IMR-90 (cell line): Measurements from ENCODE around the gene CCNT2. TPM values are rescaled to one million over a fixed set of nuclear protein-coding genes. Genes with fewer than 3 reads are reported as not detected.
"Not testable (repeated sequence)": the region's sequence is repeated elsewhere in the genome, so short reads cannot be mapped to it uniquely, and the experiment has no call there.

Experiments used
- ATAC-seq: fragments of 200-7000 bp; cut with Tn5 transposase; 2 replicates; pipeline ENCODE4 v1.9.1; 2020; ENCODE audit warnings: low read depth, mild to moderate bottlenecking, moderate library complexity
- BruUV-seq: library from RNA; stranded (reverse); fragments of 400-500 nt; replicated peaks from 2 replicates; lab custom pipeline; 2021; lab: Mats Ljungman, UMichigan
- CTCF ChIA-PET: fragments of 300-600 bp; formaldehyde crosslinking; extraction: SDS; loops from one replicate; lab custom pipeline; 2021; ENCODE audit warnings: antibody characterized with exemption; lab: Yijun Ruan, JAX
- POLR2A ChIA-PET: fragments of 300-600 bp; sonication (Branson Sonifier 250); formaldehyde crosslinking; loops from one replicate; lab custom pipeline; 2022; ENCODE audit warnings: antibody characterized with exemption; ENCODE audit not compliant: unreplicated experiment; lab: Charles Lee
- DNase-seq: peaks from one replicate; pipeline ENCODE4 v3.0.0; 2013
- H2AFZ ChIP-seq: replicated peaks from 2 replicates; pipeline ENCODE3; 2013; ENCODE audit warnings: low read length, mild to moderate bottlenecking; ENCODE audit not compliant: poor library complexity
- H2AK5ac ChIP-seq: 2 replicates; pipeline ENCODE4 v1.6.1; 2013; ENCODE audit warnings: low read depth, low read length, inconsistent platforms
- H2AK9ac ChIP-seq: replicated peaks from 2 replicates; pipeline ENCODE3; 2013; ENCODE audit warnings: mild to moderate bottlenecking, low read depth, low read length, moderate library complexity; ENCODE audit not compliant: poor library complexity
- H2BK120ac ChIP-seq: 2 replicates; pipeline ENCODE4 v1.6.1; 2013; ENCODE audit warnings: low read depth, low read length, inconsistent platforms
- H2BK15ac ChIP-seq: 3 replicates; pipeline ENCODE4 v1.6.1; 2013; ENCODE audit warnings: low read depth, low read length, inconsistent platforms
- H2BK20ac ChIP-seq: 2 replicates; pipeline ENCODE4 v1.6.1; 2013; ENCODE audit warnings: low read depth, mild to moderate bottlenecking, inconsistent platforms, low read length, moderate library complexity
- H2BK5ac ChIP-seq: 2 replicates; pipeline ENCODE4 v1.6.1; 2013; ENCODE audit warnings: mild to moderate bottlenecking, low read depth, low read length, inconsistent platforms; ENCODE audit not compliant: poor library complexity, severe bottlenecking
- H3K14ac ChIP-seq: replicated peaks from 2 replicates; pipeline ENCODE4 v1.6.1; 2013; ENCODE audit warnings: low read depth, low read length, inconsistent platforms
- H3K18ac ChIP-seq: 2 replicates; pipeline ENCODE4 v1.6.1; 2013; ENCODE audit warnings: low read depth, low read length, control low read depth
- H3K23ac ChIP-seq: 2 replicates; pipeline ENCODE4 v1.6.1; 2013; ENCODE audit warnings: low read depth, low read length, inconsistent platforms
- H3K27ac ChIP-seq: 2 replicates; pipeline ENCODE4 v1.5.1; 2013; ENCODE audit warnings: mild to moderate bottlenecking, control low read depth, low read length; ENCODE audit not compliant: insufficient read depth
- H3K27me3 ChIP-seq: 2 replicates; pipeline ENCODE4 v1.6.1; 2013; ENCODE audit warnings: low read length; ENCODE audit not compliant: control insufficient read depth, insufficient read depth
- H3K36me3 ChIP-seq: 2 replicates; pipeline ENCODE4 v1.6.1; 2013; ENCODE audit warnings: low read length, mixed read lengths; ENCODE audit not compliant: control insufficient read depth, insufficient read depth
- H3K4ac ChIP-seq: 2 replicates; pipeline ENCODE4 v1.6.1; 2013; ENCODE audit warnings: low read depth, low read length, inconsistent platforms
- H3K4me1 ChIP-seq: 2 replicates; pipeline ENCODE4 v1.6.1; 2013; ENCODE audit warnings: low read length, mixed read lengths; ENCODE audit not compliant: control insufficient read depth, insufficient read depth
- H3K4me2 ChIP-seq: 2 replicates; pipeline ENCODE4 v1.6.1; 2013; ENCODE audit warnings: low read depth, mild to moderate bottlenecking, control low read depth, low read length, moderate library complexity
- H3K4me3 ChIP-seq: 2 replicates; pipeline ENCODE4 v1.5.1; 2013; ENCODE audit warnings: low read depth, mild to moderate bottlenecking, control low read depth, low read length, moderate library complexity; ENCODE audit not compliant: insufficient read depth
- H3K56ac ChIP-seq: 2 replicates; pipeline ENCODE4 v1.6.1; 2013; ENCODE audit warnings: low read length, inconsistent platforms; ENCODE audit not compliant: insufficient read depth; ENCODE audit errors: extremely low read depth
- H3K79me1 ChIP-seq, 2 experiments: 2 replicates each; pipeline ENCODE4 v1.6.1; 2013; ENCODE audit warnings: low read length in 2 of 2, inconsistent platforms in 1 of 2, low read depth in 1 of 2
- H3K9ac ChIP-seq: 2 replicates; pipeline ENCODE4 v1.6.1; 2013; ENCODE audit warnings: low read depth, low read length, control low read depth
- H3K9me1 ChIP-seq: 2 replicates; pipeline ENCODE4 v1.6.1; 2013; ENCODE audit warnings: low read length, inconsistent platforms; ENCODE audit not compliant: insufficient read depth
- H3K9me3 ChIP-seq: 2 replicates; pipeline ENCODE4 v1.6.1; 2013; ENCODE audit warnings: low read length; ENCODE audit not compliant: control insufficient read depth, insufficient read depth
- H4K20me1 ChIP-seq: 2 replicates; pipeline ENCODE4 v1.6.1; 2013; ENCODE audit warnings: low read length, inconsistent platforms; ENCODE audit not compliant: insufficient read depth
- H4K5ac ChIP-seq: 2 replicates; pipeline ENCODE4 v1.6.1; 2013; ENCODE audit warnings: mild to moderate bottlenecking, low read depth, low read length, control low read depth
- H4K8ac ChIP-seq, 2 experiments: 2 replicates each; pipeline ENCODE4 v1.6.1; 2013; ENCODE audit warnings: low read depth in 2 of 2, low read length in 2 of 2, control low read depth in 1 of 2, inconsistent platforms in 1 of 2
- H4K91ac ChIP-seq: 2 replicates; pipeline ENCODE4 v1.6.1; 2013; ENCODE audit warnings: low read depth, low read length, inconsistent platforms; ENCODE audit not compliant: insufficient read depth
- WGBS, 2 experiments: methylation state at CpG; one replicate each; pipeline versions ENCODE4 v1.1.5 to v1.1.7; 2013; ENCODE audit warnings: missing lambda C conversion rate in 2 of 2; ENCODE audit not compliant: insufficient read length in 1 of 2; ENCODE audit errors: extremely low coverage in 2 of 2; 5-methylcytosine and 5-hydroxymethylcytosine counted together
- dilution Hi-C: fragments of 300-500 bp; cut with HindIII; formaldehyde crosslinking; loops from one replicate; pipeline ENCODE4 v1.14.3; 2018; ENCODE audit warnings: low sequenced_read_pairs; ENCODE audit not compliant: unreplicated experiment
- in situ Hi-C: fragments of 300-500 bp; cut with MboI; formaldehyde crosslinking; loops from 3 replicates; pipeline ENCODE4 v1.14.3; 2019; ENCODE audit warnings: low sequenced_read_pairs, inconsistent platforms, mixed read lengths
- intact Hi-C: fragments of 100-400 bp; cut with micrococcal nuclease; formaldehyde crosslinking; loops from 2 replicates; pipeline ENCODE4 v1.10.0; 2022
- polyA plus RNA-seq, 3 experiments: library from polyadenylated mRNA; depleted of rRNA; stranded (reverse); fragments of >200 nt; gene quantifications; 2 replicates each; pipeline ENCODE4 v1.2.3, GENCODE V29; 2012; ENCODE audit warnings: low replicate concordance in 1 of 3
- total RNA-seq: library from RNA; depleted of rRNA; stranded (reverse); fragments of >200 nt; gene quantifications from 2 replicates; pipeline ENCODE4 v1.2.3, GENCODE V29; 2012

The CCNT2 gene
- total and polyA plus RNA-seq, 2 of the 4 experiments (the other 2 are of a cell fraction) = 8.8 to 44.6 TPM

DNA sequence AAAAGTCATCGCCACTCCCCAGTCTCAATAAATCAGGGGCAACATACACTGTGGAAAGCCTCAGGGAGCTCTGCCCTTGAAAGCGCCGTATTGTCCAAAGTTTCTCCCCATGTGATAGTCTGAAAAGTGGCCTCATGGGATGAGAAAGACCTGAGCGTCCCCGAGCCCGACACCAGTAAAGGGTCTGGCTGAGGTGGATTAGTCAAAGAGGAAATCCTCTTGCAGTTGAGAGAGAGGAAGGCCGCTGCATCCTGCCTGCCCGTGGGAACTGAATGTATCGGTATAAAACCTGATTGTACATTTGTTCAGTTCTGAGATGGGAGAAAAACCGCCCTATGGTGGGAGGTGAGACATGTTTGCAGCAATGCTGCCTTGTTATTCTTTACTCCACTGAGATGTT lies 48.5 kb downstream of the CCNT2 start:
- H2BK20ac ChIP-seq, H4K91ac ChIP-seq, dilution Hi-C loops, DNase-seq, H3K4me1 ChIP-seq, H3K9me3 ChIP-seq, H3K14ac ChIP-seq, POLR2A ChIA-PET, H4K20me1 ChIP-seq, H3K27ac ChIP-seq, H3K79me1 ChIP-seq, H3K27me3 ChIP-seq, H3K56ac ChIP-seq, H3K4ac ChIP-seq, CTCF ChIA-PET, H3K23ac ChIP-seq, H3K9me1 ChIP-seq, in situ Hi-C loops, H3K4me2 ChIP-seq, ATAC-seq, H2AFZ ChIP-seq, H2BK15ac ChIP-seq, H3K18ac ChIP-seq, intact Hi-C loops, H2AK9ac ChIP-seq, H2BK120ac ChIP-seq, BruUV-seq, H4K8ac ChIP-seq, H3K36me3 ChIP-seq, H3K4me3 ChIP-seq, H2BK5ac ChIP-seq, H4K5ac ChIP-seq, H3K9ac ChIP-seq, H2AK5ac ChIP-seq: not testable (repeated sequence)
- WGBS, 2 experiments = 91% methylated on average over 4 of the region's 10 CpGs; no CpG with 5 or more reads in 1 of the 2 experiments
